ENCODE data around the gene KRT2.
A peak's percentile ranks its signal among the peaks of the same experiment; 100 is the strongest.

Gene KRT2

GRCh38 chr12:52604859-52605258, 47.2 kb downstream of the KRT2 start:
- no peak for TF ChIP-seq YY1 (IDR thresholded peaks at IDR 0.05; ENCODE audit: low read depth)
- TF ChIP-seq, protein P1, sequence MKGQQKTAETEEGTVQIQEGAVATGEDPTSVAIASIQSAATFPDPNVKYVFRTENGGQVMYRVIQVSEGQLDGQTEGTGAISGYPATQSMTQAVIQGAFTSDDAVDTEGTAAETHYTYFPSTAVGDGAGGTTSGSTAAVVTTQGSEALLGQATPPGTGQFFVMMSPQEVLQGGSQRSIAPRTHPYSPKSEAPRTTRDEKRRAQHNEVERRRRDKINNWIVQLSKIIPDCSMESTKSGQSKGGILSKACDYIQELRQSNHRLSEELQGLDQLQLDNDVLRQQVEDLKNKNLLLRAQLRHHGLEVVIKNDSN (IDR thresholded peaks at IDR 0.05) = peak; percentile 89

DNA sequence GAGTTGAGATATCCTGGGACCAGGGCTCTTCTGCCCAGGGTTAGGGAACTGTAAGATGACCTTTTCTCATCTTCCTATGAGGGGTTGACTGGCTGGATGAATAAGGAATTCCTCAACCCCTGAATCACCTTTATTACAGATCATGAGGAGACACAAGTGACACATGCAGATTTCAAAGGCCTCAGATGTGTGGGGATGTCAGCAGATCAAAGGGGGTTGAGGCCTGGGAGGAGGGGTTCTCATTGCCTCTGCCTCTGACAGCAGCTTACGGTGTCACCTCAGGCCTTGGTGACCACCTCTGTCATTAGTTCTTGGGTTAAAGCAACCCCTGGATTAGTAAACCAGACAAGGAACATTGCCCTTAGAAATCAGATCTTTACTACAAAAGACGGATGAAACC, 48.7 kb downstream of the KRT2 start:
- no peak for TF ChIP-seq TAF1 (IDR thresholded peaks at IDR 0.05; ENCODE audit: low read depth)

- no peak for TF ChIP-seq RAD21 (IDR thresholded peaks at IDR 0.05; ENCODE audit: low read depth)
- TF ChIP-seq NFIC (IDR thresholded peaks at IDR 0.05) = no peak
- no peak for TF ChIP-seq TCF12 (IDR thresholded peaks at IDR 0.05; ENCODE audit: low read depth)
- TF ChIP-seq CREB1 (IDR thresholded peaks at IDR 0.05; ENCODE audit: low read depth) = no peak
- no peak for TF ChIP-seq ZBTB7A (IDR thresholded peaks at IDR 0.05; ENCODE audit: low read depth)
- no peak for TF ChIP-seq EGR1 (IDR thresholded peaks at IDR 0.05)
- TF ChIP-seq YY1 (IDR thresholded peaks at IDR 0.05; ENCODE audit: low read depth) = no peak
- TF ChIP-seq TAF1 (IDR thresholded peaks at IDR 0.05; ENCODE audit: low read depth) = no peak
- no peak for TF ChIP-seq CEBPB (IDR thresholded peaks at IDR 0.05)
- TF ChIP-seq FOXM1 (IDR thresholded peaks at IDR 0.05; ENCODE audit: borderline replicate concordance, low read depth) = no peak
- TF ChIP-seq REST (IDR thresholded peaks at IDR 0.05; ENCODE audit: low read depth) = no peak
Observed at GRCh38 chr12:52602552-52602951, 49.5 kb downstream of the KRT2 start.

GRCh38 chr12:52601671-52602070, 50.3 kb downstream of the KRT2 start:
- TF ChIP-seq CEBPB (IDR thresholded peaks at IDR 0.05) (no peak), CREB1 (IDR thresholded peaks at IDR 0.05; ENCODE audit: low read depth) (no peak), FOXM1 (IDR thresholded peaks at IDR 0.05; ENCODE audit: borderline replicate concordance, low read depth) (no peak), RAD21 (IDR thresholded peaks at IDR 0.05; ENCODE audit: low read depth) (no peak), ZBTB7A (IDR thresholded peaks at IDR 0.05; ENCODE audit: low read depth) (no peak), NFIC (IDR thresholded peaks at IDR 0.05) (no peak), TCF12 (IDR thresholded peaks at IDR 0.05; ENCODE audit: low read depth) (no peak), EGR1 (IDR thresholded peaks at IDR 0.05) (no peak)
- TF ChIP-seq, protein P1 (IDR thresholded peaks at IDR 0.05) = no peak

DNA sequence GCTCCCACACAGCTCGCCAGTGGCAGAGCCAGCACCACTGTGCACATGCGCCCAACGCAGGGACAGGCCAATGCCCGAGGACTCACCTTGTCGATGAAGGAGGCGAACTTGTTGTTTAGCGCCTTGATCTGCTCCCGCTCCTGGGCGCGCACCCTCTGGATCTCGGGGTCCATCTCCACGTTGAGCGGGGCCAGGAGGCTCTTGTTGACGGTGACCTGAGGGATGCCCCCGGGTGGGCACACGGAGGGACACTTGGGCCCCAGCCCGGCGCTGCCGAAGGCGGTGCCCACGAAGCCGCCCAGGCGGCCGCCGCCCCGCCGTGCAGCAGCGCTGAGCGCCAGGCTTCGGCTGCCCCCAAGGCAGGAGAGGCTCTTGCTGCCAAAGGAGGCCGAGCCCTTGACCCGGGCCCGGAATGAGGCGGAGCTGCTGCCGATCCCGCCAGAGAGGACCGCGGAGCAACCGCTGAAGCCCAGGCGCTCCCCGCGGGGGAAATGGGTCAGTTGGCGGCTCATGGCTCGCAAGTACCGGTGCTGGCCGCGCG, 51.0 kb downstream of the KRT2 start, which contains the start of gene KRT72:
KRT72 (minus strand) TSS at position 523 of the 541 bp plus-strand sequence; CDS start at position 512, 11 bp downstream.
- no peak for TF ChIP-seq CEBPB (IDR thresholded peaks at IDR 0.05)
- no peak for TF ChIP-seq TCF12 (IDR thresholded peaks at IDR 0.05; ENCODE audit: low read depth)
- no peak for TF ChIP-seq TAF1 (IDR thresholded peaks at IDR 0.05; ENCODE audit: low read depth)

- TF ChIP-seq TEAD4 (IDR thresholded peaks at IDR 0.05) (no peak), CREB1 (IDR thresholded peaks at IDR 0.05; ENCODE audit: low read depth) (no peak), FOXM1 (IDR thresholded peaks at IDR 0.05; ENCODE audit: borderline replicate concordance, low read depth) (no peak), ZBTB7A (IDR thresholded peaks at IDR 0.05; ENCODE audit: low read depth) (no peak), EP300 (IDR thresholded peaks at IDR 0.05; ENCODE audit: borderline replicate concordance) (no peak), CEBPB (IDR thresholded peaks at IDR 0.05) (no peak), REST (IDR thresholded peaks at IDR 0.05; ENCODE audit: low read depth) (no peak), EGR1 (IDR thresholded peaks at IDR 0.05) (no peak), TAF1 (IDR thresholded peaks at IDR 0.05; ENCODE audit: low read depth) (no peak), RAD21 (IDR thresholded peaks at IDR 0.05; ENCODE audit: low read depth) (no peak), NFIC (IDR thresholded peaks at IDR 0.05) (no peak), YY1 (IDR thresholded peaks at IDR 0.05; ENCODE audit: low read depth) (no peak), TCF12 (IDR thresholded peaks at IDR 0.05; ENCODE audit: low read depth) (no peak)
- TF ChIP-seq, protein P1 (IDR thresholded peaks at IDR 0.05) = no peak
- TF ChIP-seq, protein P2, sequence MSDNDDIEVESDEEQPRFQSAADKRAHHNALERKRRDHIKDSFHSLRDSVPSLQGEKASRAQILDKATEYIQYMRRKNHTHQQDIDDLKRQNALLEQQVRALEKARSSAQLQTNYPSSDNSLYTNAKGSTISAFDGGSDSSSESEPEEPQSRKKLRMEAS (IDR thresholded peaks at IDR 0.05) = no peak
Observed at GRCh38 chr12:52600475-52600874, 51.5 kb downstream of the KRT2 start.
